Measurements from ENCODE around the gene OPRD1.

OPRD1 gene

DNA sequence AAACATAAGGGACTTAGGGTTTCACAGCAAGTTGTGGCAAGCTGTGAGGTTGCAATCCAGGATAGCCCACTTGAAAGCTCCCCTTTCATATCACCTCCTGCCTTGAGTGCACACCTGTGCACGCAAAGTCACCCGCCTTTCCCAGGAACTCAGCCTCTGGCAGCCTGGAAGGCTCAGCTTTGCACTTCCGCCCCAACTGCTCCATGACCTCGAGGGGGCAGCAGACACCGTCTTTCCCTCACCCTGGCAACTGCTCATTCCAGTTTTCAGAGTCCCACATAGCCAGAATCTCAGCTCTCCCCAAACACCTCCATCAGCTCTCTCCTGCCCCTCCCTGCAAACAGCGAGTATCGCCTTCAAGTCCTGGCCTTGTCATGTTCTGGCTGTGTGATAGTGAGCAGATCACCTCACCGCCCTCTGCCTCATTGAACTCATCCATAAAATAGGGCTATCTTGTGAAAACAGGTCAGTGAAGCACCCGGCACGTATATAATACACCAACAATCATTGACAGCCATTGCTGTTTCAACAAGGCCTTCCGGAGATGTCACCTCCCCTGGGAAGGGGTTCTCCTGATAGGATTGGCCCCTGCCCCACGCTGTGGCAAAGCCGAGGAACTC is 70.1 kb downstream of the OPRD1 start:
- no peak for TF ChIP-seq EZH2phosphoT487 (IDR thresholded peaks at IDR 0.05; ENCODE audit: low read depth)
- TF ChIP-seq, protein P1, sequence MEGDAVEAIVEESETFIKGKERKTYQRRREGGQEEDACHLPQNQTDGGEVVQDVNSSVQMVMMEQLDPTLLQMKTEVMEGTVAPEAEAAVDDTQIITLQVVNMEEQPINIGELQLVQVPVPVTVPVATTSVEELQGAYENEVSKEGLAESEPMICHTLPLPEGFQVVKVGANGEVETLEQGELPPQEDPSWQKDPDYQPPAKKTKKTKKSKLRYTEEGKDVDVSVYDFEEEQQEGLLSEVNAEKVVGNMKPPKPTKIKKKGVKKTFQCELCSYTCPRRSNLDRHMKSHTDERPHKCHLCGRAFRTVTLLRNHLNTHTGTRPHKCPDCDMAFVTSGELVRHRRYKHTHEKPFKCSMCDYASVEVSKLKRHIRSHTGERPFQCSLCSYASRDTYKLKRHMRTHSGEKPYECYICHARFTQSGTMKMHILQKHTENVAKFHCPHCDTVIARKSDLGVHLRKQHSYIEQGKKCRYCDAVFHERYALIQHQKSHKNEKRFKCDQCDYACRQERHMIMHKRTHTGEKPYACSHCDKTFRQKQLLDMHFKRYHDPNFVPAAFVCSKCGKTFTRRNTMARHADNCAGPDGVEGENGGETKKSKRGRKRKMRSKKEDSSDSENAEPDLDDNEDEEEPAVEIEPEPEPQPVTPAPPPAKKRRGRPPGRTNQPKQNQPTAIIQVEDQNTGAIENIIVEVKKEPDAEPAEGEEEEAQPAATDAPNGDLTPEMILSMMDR (IDR thresholded peaks at IDR 0.05; ENCODE audit: low read depth, low read length) = peak; percentile 75
- peak overlapping the region; percentile 47 for H3K4me2 ChIP-seq (ENCODE audit: low read length)

DNA sequence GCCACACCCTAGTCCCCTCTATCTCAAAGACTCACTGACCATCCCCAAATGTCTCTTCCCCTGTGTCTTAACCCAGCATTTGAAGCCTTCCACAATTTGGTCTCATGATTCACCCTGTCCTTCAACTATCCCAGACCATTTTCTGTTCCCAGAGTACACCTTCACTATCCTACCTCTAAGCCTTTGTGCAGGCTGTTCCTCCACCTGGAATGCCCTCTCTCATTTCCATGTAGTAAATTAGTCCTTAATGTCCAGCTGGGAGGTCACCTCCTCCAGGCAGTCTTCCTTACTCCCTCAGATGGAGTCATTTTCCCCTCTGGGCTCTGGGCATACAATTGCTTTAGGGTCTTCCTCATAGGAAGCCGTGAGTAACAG is 71.3 kb downstream of the OPRD1 start:
- Histone ChIP-seq H3K27me3 (ENCODE audit: low read depth, low read length) (no peaks in the 10 kb centered on the region), H3K4me2 (ENCODE audit: low read length) (peak overlapping the region; percentile 63), H3K79me2 (ENCODE audit: low read length) (peaks cover 13% of the 10 kb centered on the region), H3K4me1 (ENCODE audit: low read length) (peaks cover 43% of the 10 kb centered on the region), H3K9me3 (ENCODE audit: insufficient read depth, low read length) (no peaks in the 10 kb centered on the region), H3K9ac (ENCODE audit: low read length) (peak overlapping the region; percentile 72), H4K20me1 (ENCODE audit: insufficient read depth, low read length) (no peaks in the 10 kb centered on the region), H3K4me3 (ENCODE audit: low read length) (peak overlapping the region; percentile 71), H2AFZ (ENCODE audit: low read depth, low read length) (peak overlapping the region; percentile 99), H3K27ac (ENCODE audit: low read length) (no peak overlapping the region), H3K36me3 (replicated peaks; ENCODE audit: low read depth, low read length) (no peaks in the 10 kb centered on the region)
- no peak for TF ChIP-seq EZH2phosphoT487 (IDR thresholded peaks at IDR 0.05; ENCODE audit: low read depth)
- TF ChIP-seq, protein P1 (IDR thresholded peaks at IDR 0.05; ENCODE audit: low read depth, low read length) = no peak

More for the DNA sequence above, 70.1 kb downstream of the OPRD1 start:
- peaks cover 2% of the 10 kb centered on the region for H3K79me2 ChIP-seq (ENCODE audit: low read length)
- no peak overlapping the region for H3K9ac ChIP-seq (ENCODE audit: low read length)
- H2AFZ ChIP-seq (ENCODE audit: low read depth, low read length) = peak overlapping the region; percentile 28; the same call in 1 of the 2 replicates
- no peaks in the 10 kb centered on the region for H3K27me3 ChIP-seq (ENCODE audit: low read depth, low read length)
- no peaks in the 10 kb centered on the region for H3K36me3 ChIP-seq (replicated peaks; ENCODE audit: low read depth, low read length)
- H3K9me3 ChIP-seq (ENCODE audit: insufficient read depth, low read length) = no peaks in the 10 kb centered on the region
- no peaks in the 10 kb centered on the region for H4K20me1 ChIP-seq (ENCODE audit: insufficient read depth, low read length)
- H3K4me1 ChIP-seq (ENCODE audit: low read length) = peaks cover 38% of the 10 kb centered on the region
- H3K4me3 ChIP-seq (ENCODE audit: low read length) = peak overlapping the region; percentile 35
- no peak overlapping the region for H3K27ac ChIP-seq (ENCODE audit: low read length)

DNA sequence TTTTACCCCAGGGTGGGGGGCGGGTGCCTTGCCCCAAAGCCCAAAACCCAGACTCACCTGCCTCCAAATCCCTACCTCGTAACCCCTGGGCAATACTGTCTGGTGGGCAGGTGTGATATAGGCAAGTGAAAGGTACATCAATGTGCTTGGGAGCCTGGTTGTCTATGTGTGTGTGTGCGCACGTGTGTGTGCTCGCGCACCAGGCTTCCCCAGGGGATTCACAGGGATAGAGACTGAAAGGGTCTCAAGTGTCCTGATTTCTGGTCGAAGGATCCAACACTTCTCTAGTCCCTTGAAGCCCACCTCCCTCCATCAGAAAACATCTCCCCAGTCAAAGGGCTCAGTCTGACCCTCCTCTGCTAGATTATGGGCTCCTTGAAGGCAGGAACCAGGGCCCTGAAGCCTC is 73.5 kb downstream of the OPRD1 start:
- Histone ChIP-seq H3K27ac (ENCODE audit: low read length) (peak overlapping the region; percentile 57), H3K4me3 (ENCODE audit: low read length) (no peak overlapping the region; the same call in 1 of the 2 replicates), H3K79me2 (ENCODE audit: low read length) (peaks cover 27% of the 10 kb centered on the region), H3K4me1 (ENCODE audit: low read length) (peaks cover 44% of the 10 kb centered on the region), H2AFZ (ENCODE audit: low read depth, low read length) (peak overlapping the region; percentile 56; the same call in 1 of the 2 replicates), H3K9me3 (ENCODE audit: insufficient read depth, low read length) (no peaks in the 10 kb centered on the region), H3K4me2 (ENCODE audit: low read length) (peak overlapping the region; percentile 37), H3K36me3 (replicated peaks; ENCODE audit: low read depth, low read length) (no peaks in the 10 kb centered on the region), H3K27me3 (ENCODE audit: low read depth, low read length) (no peaks in the 10 kb centered on the region), H3K9ac (ENCODE audit: low read length) (peak overlapping the region; percentile 30; the same call in 1 of the 2 replicates), H4K20me1 (ENCODE audit: insufficient read depth, low read length) (no peaks in the 10 kb centered on the region)
- no peak for TF ChIP-seq EZH2phosphoT487 (IDR thresholded peaks at IDR 0.05; ENCODE audit: low read depth)
- TF ChIP-seq, protein P1 (IDR thresholded peaks at IDR 0.05; ENCODE audit: low read depth, low read length) = no peak

DNA sequence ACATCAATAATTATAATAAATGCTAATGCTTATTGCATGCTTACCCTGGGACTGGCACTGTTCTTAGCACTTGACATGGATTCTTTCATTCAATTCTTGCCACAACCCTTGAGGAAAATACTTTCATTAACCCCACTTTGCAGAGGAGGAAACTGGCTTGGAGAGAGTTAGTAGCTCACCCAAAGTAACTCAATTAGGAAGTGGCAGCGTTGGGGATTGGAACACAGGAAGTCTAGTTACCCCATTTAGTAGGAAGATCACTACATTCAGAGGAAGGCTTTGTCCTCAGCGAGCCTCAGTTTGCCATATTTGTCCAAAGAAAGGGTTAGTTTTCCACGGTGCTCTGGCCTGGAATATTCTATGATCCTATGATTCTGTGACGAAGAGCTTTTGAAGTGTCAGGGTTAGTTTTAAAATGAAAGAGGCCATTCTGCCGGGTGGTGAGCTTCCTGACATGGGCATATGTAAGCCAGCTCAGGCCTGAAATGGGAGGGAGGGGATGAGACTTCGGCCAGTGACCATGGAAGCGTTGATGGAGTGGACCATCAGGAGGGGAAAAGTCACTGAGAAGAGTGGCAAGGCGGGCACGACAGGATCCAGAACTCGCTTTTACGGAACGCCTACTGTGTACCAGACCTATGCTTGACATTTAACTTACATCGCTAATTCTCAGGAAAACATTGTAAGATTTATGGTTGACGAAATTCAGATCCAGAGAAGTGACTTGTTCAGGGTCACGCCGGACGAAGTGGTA is 74.2 kb downstream of the OPRD1 start:
- peaks cover 44% of the 10 kb centered on the region for H3K4me1 ChIP-seq (ENCODE audit: low read length)
- no peaks in the 10 kb centered on the region for H3K27me3 ChIP-seq (ENCODE audit: low read depth, low read length)
- 0 out of 2 replicates have a peak overlapping the region, but pooled peaks have one; percentile 97 for H3K9ac ChIP-seq (ENCODE audit: low read length)
- no peaks in the 10 kb centered on the region for H3K36me3 ChIP-seq (replicated peaks; ENCODE audit: low read depth, low read length)
- TF ChIP-seq, protein P1 (IDR thresholded peaks at IDR 0.05; ENCODE audit: low read depth, low read length) = no peak
- TF ChIP-seq EZH2phosphoT487 (IDR thresholded peaks at IDR 0.05; ENCODE audit: low read depth) = no peak
- peak overlapping the region; percentile 98 for H3K4me3 ChIP-seq (ENCODE audit: low read length)
- H4K20me1 ChIP-seq (ENCODE audit: insufficient read depth, low read length) = no peaks in the 10 kb centered on the region
- peak overlapping the region; percentile 57 for H3K27ac ChIP-seq (ENCODE audit: low read length)
- H3K9me3 ChIP-seq (ENCODE audit: insufficient read depth, low read length) = no peaks in the 10 kb centered on the region
- peaks cover 34% of the 10 kb centered on the region for H3K79me2 ChIP-seq (ENCODE audit: low read length)
- H2AFZ ChIP-seq (ENCODE audit: low read depth, low read length) = no peak overlapping the region; the same call in 1 of the 2 replicates
- H3K4me2 ChIP-seq (ENCODE audit: low read length) = peak overlapping the region; percentile 90
